H9 (cell line): ENCODE results near the gene THEMIS. TPM values are rescaled to one million over a fixed set of nuclear protein-coding genes. Genes with fewer than 3 reads are reported as not detected.

ENCODE experiments used
- DNase-seq: peaks from one replicate; pipeline ENCODE4 v3.0.0-alpha.2; 2017
- H2AFZ ChIP-seq: one replicate; pipeline ENCODE4 v1.6.1; 2013; ENCODE audit warnings: mild to moderate bottlenecking, low read length, control low read depth, moderate library complexity
- H2AK5ac ChIP-seq: 2 replicates; pipeline ENCODE4 v1.6.1; 2013; ENCODE audit warnings: low read length, control low read depth, mixed read lengths; ENCODE audit not compliant: insufficient read length
- H2BK120ac ChIP-seq: one replicate; pipeline ENCODE4 v1.6.1; 2013; ENCODE audit warnings: low read depth, mild to moderate bottlenecking, low read length, control low read depth, inconsistent platforms; ENCODE audit not compliant: poor library complexity, severe bottlenecking
- H2BK12ac ChIP-seq: 2 replicates; pipeline ENCODE4 v1.6.1; 2013; ENCODE audit warnings: low read length, control low read depth, mixed read lengths, low read depth; ENCODE audit not compliant: insufficient read length
- H2BK15ac ChIP-seq: 2 replicates; pipeline ENCODE4 v1.6.1; 2013; ENCODE audit warnings: low read depth, low read length, control low read depth
- H2BK20ac ChIP-seq: one replicate; pipeline ENCODE4 v1.6.1; 2013; ENCODE audit warnings: low read depth, mild to moderate bottlenecking, low read length, control low read depth, inconsistent platforms; ENCODE audit not compliant: poor library complexity, severe bottlenecking
- H2BK5ac ChIP-seq: 2 replicates; pipeline ENCODE4 v1.6.1; 2013; ENCODE audit warnings: low read length, control low read depth, mixed read lengths; ENCODE audit not compliant: insufficient read length
- H3K14ac ChIP-seq: 2 replicates; pipeline ENCODE4 v1.6.1; 2013; ENCODE audit warnings: low read length, control low read depth; ENCODE audit not compliant: insufficient read depth
- H3K18ac ChIP-seq: 2 replicates; pipeline ENCODE4 v1.6.1; 2013; ENCODE audit warnings: low read depth, mild to moderate bottlenecking, mixed read lengths, low read length, control low read depth; ENCODE audit not compliant: insufficient read length
- H3K23ac ChIP-seq: 2 replicates; pipeline ENCODE4 v1.6.1; 2013; ENCODE audit warnings: low read length, control low read depth, mixed read lengths, low read depth; ENCODE audit not compliant: insufficient read length
- H3K23me2 ChIP-seq: 2 replicates; pipeline ENCODE4 v1.6.1; 2013; ENCODE audit warnings: low read depth, mild to moderate bottlenecking, mixed read lengths, low read length, control low read depth; ENCODE audit not compliant: insufficient read length, poor library complexity, severe bottlenecking
- H3K27ac ChIP-seq: 2 replicates; pipeline ENCODE4 v1.5.1; 2013; ENCODE audit warnings: low read length, control low read depth, mixed read lengths, low read depth; ENCODE audit not compliant: insufficient read length
- H3K27me3 ChIP-seq: 2 replicates; pipeline ENCODE4 v1.6.1; 2013; ENCODE audit warnings: low read length, control low read depth, inconsistent platforms; ENCODE audit not compliant: insufficient read depth
- H3K4ac ChIP-seq: 2 replicates; pipeline ENCODE4 v1.6.1; 2013; ENCODE audit warnings: low read depth, mild to moderate bottlenecking, control low read depth, inconsistent platforms, low read length, moderate library complexity
- H3K4me1 ChIP-seq: 2 replicates; pipeline ENCODE4 v1.6.1; 2013; ENCODE audit warnings: low read length, control low read depth, inconsistent platforms; ENCODE audit not compliant: insufficient read depth
- H3K4me2 ChIP-seq: 2 replicates; pipeline ENCODE4 v1.6.1; 2013; ENCODE audit warnings: low read length, control low read depth, mixed read lengths; ENCODE audit not compliant: insufficient read length, insufficient read depth
- H3K56ac ChIP-seq: 2 replicates; pipeline ENCODE4 v1.6.1; 2013; ENCODE audit warnings: low read depth, mild to moderate bottlenecking, mixed read lengths, low read length, control low read depth; ENCODE audit not compliant: insufficient read length
- H3K79me1 ChIP-seq: 2 replicates; pipeline ENCODE4 v1.6.1; 2013; ENCODE audit warnings: low read depth, mild to moderate bottlenecking, moderate library complexity, low read length, control low read depth, inconsistent platforms; ENCODE audit not compliant: insufficient read depth, poor library complexity, severe bottlenecking
- H3K79me2 ChIP-seq: 2 replicates; pipeline ENCODE4 v1.6.1; 2013; ENCODE audit warnings: low read length, control low read depth, inconsistent platforms; ENCODE audit not compliant: insufficient read depth
- H3K9ac ChIP-seq: 2 replicates; pipeline ENCODE4 v1.6.1; 2013; ENCODE audit warnings: low read length, control low read depth, mixed read lengths; ENCODE audit not compliant: insufficient read length; ENCODE audit errors: extremely low read depth
- H3K9me3 ChIP-seq: one replicate; pipeline ENCODE4 v1.6.1; 2013; ENCODE audit warnings: low read depth, low read length, inconsistent platforms; ENCODE audit not compliant: control insufficient read depth
- H3T11ph ChIP-seq: one replicate; pipeline ENCODE4 v1.6.1; 2013; ENCODE audit warnings: mild to moderate bottlenecking, low read length, control low read depth, inconsistent platforms
- H4K20me1 ChIP-seq: one replicate; pipeline ENCODE4 v1.6.1; 2013; ENCODE audit not compliant: control insufficient read depth, insufficient read length, insufficient read depth
- H4K5ac ChIP-seq: 2 replicates; pipeline ENCODE4 v1.6.1; 2013; ENCODE audit warnings: low read depth, mild to moderate bottlenecking, mixed read lengths, low read length, control low read depth; ENCODE audit not compliant: insufficient read length
- H4K8ac ChIP-seq: replicated peaks from 2 replicates; pipeline ENCODE4 v1.6.1; 2013; ENCODE audit warnings: low read length, control low read depth, mixed read lengths, low read depth; ENCODE audit not compliant: insufficient read length
- H4K91ac ChIP-seq: 2 replicates; pipeline ENCODE4 v1.6.1; 2013; ENCODE audit warnings: low read depth, mild to moderate bottlenecking, moderate library complexity, mixed read lengths, low read length, control low read depth; ENCODE audit not compliant: insufficient read length
- H3K27ac Mint-ChIP-seq, 3 experiments: 2 replicates in 2 of 3; 3 replicates in 1 of 3; pipeline ENCODE4 v1.8.0; 2020 to 2021; ENCODE audit warnings: mixed read lengths in 3 of 3, mild to moderate bottlenecking in 1 of 3, moderate library complexity in 1 of 3
- H3K27me3 Mint-ChIP-seq: 2 replicates; pipeline ENCODE4 v1.8.0; 2021; ENCODE audit warnings: low read depth, mild to moderate bottlenecking, moderate library complexity, mixed read lengths
- H3K36me3 Mint-ChIP-seq, 3 experiments: 2 replicates in 2 of 3; 3 replicates in 1 of 3; pipeline ENCODE4 v1.8.0; 2020 to 2021; ENCODE audit warnings: low read depth in 3 of 3, mixed read lengths in 3 of 3; ENCODE audit not compliant: insufficient read depth in 1 of 3
- H3K4me1 Mint-ChIP-seq, 2 experiments: 2 replicates each; pipeline ENCODE4 v1.8.0; 2020; ENCODE audit warnings: mixed read lengths in 2 of 2
- H3K4me3 Mint-ChIP-seq, 2 experiments: 2 replicates in 1 of 2; 3 replicates in 1 of 2; pipeline ENCODE4 v1.8.0; 2020 to 2021; ENCODE audit warnings: mild to moderate bottlenecking in 2 of 2, mixed read lengths in 2 of 2, moderate library complexity in 1 of 2
- H3K9me3 Mint-ChIP-seq, 2 experiments: 2 replicates in 1 of 2; 3 replicates in 1 of 2; pipeline ENCODE4 v1.8.0; 2020; ENCODE audit warnings: mild to moderate bottlenecking in 2 of 2, mixed read lengths in 2 of 2, moderate library complexity in 1 of 2
- CTCF ChIP-seq: fragments of 200-600 bp; sonication (generic); conservative IDR thresholded peaks from 3 replicates; pipeline ENCODE4 v1.8.0; 2021; ENCODE audit warnings: antibody characterized with exemption, mild to moderate bottlenecking
- WGBS: extraction: QIAGEN DNeasy Blood & Tissue Kit; methylation state at CpG from one replicate; pipeline ENCODE4 v1.1.7; 2013; ENCODE audit warnings: missing lambda C conversion rate, low lambda C conversion rate, mixed read lengths; ENCODE audit not compliant: insufficient read length; ENCODE audit errors: extremely low coverage; 5-methylcytosine and 5-hydroxymethylcytosine counted together
- total RNA-seq: library from RNA; stranded (reverse); gene quantifications from 2 replicates; pipeline ENCODE4 v1.2.1, GENCODE V29; 2021

THEMIS gene
- total RNA-seq, 1 experiment from 2014 or later, result not detected

GRCh38 chr6:127945434-127946097 lies 44.7 kb upstream of the THEMIS start:
- H3K4me1 Mint-ChIP-seq, result no peaks in the 10 kb centered on the region
- H3K14ac ChIP-seq, result no peak overlapping the region

More at GRCh38 chr6:127945434-127946097, 44.7 kb upstream of the THEMIS start:
- Histone ChIP-seq H2BK5ac (no peak overlapping the region), H3K27ac (no peak overlapping the region), H3K23ac (no peak overlapping the region), H3K9me3 (no peaks in the 10 kb centered on the region), H2BK20ac (no peak overlapping the region), H2BK120ac (no peak overlapping the region), H2AK5ac (no peak overlapping the region), H2AFZ (no peak overlapping the region), H3K79me1 (no peaks in the 10 kb centered on the region), H2BK12ac (no peak overlapping the region), H3K4me2 (no peak overlapping the region), H3K79me2 (no peaks in the 10 kb centered on the region), H4K91ac (no peak overlapping the region), H3T11ph (no peak overlapping the region), H4K5ac (no peak overlapping the region), H3K56ac (no peak overlapping the region), H3K18ac (no peak overlapping the region), H2BK15ac (no peak overlapping the region), H3K4me1 (no peaks in the 10 kb centered on the region), H4K8ac (no peak overlapping the region), H3K4ac (no peak overlapping the region), H4K20me1 (no peaks in the 10 kb centered on the region), H3K9ac (no peak overlapping the region), H3K27me3 (no peaks in the 10 kb centered on the region), H3K23me2 (no peaks in the 10 kb centered on the region)
- H3K4me3 Mint-ChIP-seq, result no peak overlapping the region
- H3K36me3 Mint-ChIP-seq, result no peaks in the 10 kb centered on the region
- H3K9me3 Mint-ChIP-seq, result no peaks in the 10 kb centered on the region
- TF ChIP-seq CTCF, result no peak
- no peaks in the 10 kb centered on the region for H3K27me3 Mint-ChIP-seq
- WGBS, result no CpG with 5 or more reads among the region's 3 CpGs
- no peak for DNase-seq
- no peak overlapping the region for H3K27ac Mint-ChIP-seq
